GM12873 (cell line): ENCODE data around the gene NNAT.

Experiments
- CTCF ChIP-seq: IDR thresholded peaks from 2 replicates; pipeline ENCODE4 v1.5.1; 2012; ENCODE audit warnings: low read depth, mild to moderate bottlenecking, moderate library complexity, low read length, control low read depth; ENCODE audit not compliant: insufficient read depth; ENCODE audit errors: missing control alignments

The NNAT gene

GRCh38 chr20:37556538-37556937 is 35.5 kb downstream of the NNAT start:
- TF ChIP-seq CTCF, result no peak

GRCh38 chr20:37558306-37558705 is 37.3 kb downstream of the NNAT start:
- TF ChIP-seq CTCF, result no peak

- no peak for TF ChIP-seq CTCF
Measured at GRCh38 chr20:37558779-37559178, 37.7 kb downstream of the NNAT start.

GRCh38 chr20:37559312-37560027 is 38.4 kb downstream of the NNAT start:
- no peak for TF ChIP-seq CTCF

- no peak for TF ChIP-seq CTCF
Measured at GRCh38 chr20:37560629-37561028, 39.6 kb downstream of the NNAT start.

GRCh38 chr20:37562695-37563480 is 41.8 kb downstream of the NNAT start:
- TF ChIP-seq CTCF, result no peak

GRCh38 chr20:37564016-37564387 is 43.0 kb downstream of the NNAT start:
- TF ChIP-seq CTCF, result no peak
